ENCODE data around the gene MEGF8.

Gene MEGF8

DNA sequence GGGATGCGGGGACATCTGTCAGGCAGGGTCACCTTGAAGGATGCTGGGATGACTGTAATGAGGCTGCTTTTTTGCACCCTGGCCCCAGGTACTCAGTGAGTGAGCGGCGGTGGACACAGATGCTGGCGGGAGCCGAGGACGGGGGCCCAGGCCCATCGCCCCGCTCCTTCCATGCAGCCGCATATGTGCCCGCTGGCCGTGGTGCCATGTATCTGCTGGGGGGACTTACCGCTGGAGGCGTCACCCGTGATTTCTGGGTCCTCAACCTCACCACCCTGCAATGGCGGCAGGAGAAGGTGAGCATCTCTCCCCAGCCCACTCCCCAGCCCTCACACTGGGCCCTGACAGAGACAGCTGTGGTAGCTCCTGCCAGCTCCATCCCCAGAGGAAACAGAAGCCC is 31.3 kb downstream of the MEGF8 start:
- no peak for DNase-seq (ENCODE audit: low read depth in 2 of 2)

DNA sequence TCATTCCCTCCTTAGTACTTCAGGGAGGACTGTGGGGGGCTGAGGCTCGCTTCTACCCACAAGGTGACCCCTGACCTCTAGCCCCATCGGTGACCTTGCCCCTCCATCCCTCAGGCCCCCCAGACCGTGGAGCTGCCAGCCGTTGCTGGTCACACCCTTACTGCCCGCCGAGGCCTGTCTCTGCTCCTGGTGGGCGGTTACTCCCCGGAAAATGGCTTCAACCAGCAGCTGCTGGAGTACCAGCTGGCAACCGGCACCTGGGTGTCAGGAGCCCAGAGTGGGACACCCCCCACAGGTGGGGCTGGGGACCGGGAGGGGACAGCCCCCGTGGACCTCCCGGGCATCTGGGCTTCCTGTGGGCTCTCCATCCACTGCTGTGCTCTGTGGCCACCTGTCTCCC is 31.9 kb downstream of the MEGF8 start:
- DNase-seq (ENCODE audit: low read depth in 2 of 2) = no peak

DNA sequence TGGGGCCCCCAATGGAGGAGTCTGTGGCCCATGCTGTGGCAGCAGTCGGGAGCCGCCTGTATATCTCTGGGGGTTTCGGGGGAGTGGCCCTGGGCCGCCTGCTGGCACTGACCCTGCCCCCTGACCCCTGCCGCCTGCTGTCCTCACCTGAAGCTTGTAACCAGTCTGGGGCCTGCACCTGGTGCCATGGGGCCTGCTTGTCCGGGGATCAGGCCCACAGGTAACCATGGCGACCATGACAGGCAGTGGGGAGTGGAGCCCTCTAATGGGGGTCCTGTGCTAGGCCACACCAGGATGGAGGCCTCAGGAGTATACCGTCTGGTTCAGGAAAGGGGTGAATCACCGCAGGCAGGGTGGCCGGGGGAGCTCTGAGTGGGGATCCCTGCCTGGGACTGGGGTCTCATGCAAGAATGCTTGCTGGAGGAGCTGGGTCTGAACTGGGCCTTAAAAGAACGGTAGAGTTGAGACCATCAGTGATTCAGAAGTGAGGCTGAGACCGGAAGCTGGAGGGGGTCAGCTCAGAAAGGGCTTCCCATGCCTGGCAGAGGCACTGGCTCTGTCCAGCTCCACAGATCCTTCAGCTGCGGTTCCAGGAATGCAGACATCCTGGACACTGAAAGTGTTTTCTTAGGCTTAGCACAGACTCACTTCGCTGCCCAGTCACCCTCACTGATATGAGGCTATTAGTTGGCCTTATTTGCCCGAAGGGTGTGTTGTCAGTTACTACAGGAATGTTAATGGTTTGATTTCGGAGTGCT is 35.5 kb downstream of the MEGF8 start:
- DNase-seq (ENCODE audit: low read depth in 2 of 2) = no peak

DNA sequence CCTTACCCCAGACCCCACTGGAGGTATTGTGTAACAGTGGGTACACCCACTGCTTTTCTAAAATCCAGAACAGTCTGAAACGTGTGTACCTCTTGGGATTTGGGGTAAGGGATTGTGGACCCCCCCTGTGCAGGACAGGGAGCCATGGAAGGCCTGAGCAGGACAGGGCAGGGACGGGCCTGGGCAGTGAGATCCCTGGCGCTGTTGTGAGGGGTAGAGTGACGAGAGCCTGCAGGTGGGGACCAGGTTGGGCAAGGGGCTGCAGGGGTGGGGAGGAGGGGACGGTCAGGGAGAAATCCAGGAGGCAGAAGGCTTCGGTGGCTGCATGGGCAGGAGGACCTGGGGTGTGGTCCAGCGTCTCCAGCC is 36.1 kb downstream of the MEGF8 start:
- DNase-seq (ENCODE audit: low read depth in 2 of 2) = no peak

DNA sequence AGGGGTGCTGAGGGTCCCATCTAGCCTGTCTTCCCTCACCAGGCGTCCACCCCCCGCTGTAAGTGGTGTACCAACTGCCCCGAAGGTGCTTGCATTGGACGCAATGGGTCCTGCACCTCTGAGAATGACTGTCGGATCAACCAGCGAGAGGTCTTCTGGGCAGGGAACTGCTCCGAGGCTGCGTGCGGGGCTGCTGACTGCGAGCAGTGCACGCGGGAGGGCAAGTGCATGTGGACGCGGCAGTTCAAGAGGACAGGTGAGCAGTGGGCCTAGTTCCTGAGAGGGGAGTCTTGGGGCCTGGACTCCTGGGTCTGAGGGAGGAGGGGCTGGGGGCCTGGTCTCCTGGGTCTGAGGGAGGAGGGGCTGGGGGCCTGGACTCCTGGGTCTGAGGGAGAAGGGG is 36.9 kb downstream of the MEGF8 start:
- no peak for DNase-seq (ENCODE audit: low read depth in 2 of 2)

DNA sequence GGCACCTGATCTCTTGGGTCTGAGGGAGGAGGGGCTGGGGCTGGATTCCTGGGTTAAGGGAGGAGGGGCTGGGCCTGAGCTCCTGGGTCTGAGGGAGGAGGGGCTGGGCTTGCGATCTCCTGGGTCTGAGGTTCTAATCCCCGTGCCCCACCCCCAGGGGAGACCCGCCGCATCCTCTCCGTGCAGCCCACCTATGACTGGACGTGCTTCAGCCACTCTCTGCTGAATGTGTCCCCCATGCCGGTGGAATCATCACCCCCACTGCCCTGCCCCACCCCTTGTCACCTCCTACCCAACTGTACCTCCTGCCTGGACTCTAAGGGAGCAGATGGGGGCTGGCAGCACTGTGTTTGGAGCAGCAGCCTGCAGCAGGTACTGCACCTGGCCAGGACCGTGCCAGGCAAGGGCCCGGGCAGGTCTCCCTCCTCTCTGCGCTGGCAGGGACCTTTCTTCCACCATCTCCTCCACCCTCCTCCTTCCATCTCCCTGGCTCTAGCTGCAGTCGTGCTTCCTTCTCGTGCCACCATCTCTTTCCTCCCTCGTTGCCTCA is 37.5 kb downstream of the MEGF8 start:
- DNase-seq (ENCODE audit: low read depth in 2 of 2) = no peak

DNA sequence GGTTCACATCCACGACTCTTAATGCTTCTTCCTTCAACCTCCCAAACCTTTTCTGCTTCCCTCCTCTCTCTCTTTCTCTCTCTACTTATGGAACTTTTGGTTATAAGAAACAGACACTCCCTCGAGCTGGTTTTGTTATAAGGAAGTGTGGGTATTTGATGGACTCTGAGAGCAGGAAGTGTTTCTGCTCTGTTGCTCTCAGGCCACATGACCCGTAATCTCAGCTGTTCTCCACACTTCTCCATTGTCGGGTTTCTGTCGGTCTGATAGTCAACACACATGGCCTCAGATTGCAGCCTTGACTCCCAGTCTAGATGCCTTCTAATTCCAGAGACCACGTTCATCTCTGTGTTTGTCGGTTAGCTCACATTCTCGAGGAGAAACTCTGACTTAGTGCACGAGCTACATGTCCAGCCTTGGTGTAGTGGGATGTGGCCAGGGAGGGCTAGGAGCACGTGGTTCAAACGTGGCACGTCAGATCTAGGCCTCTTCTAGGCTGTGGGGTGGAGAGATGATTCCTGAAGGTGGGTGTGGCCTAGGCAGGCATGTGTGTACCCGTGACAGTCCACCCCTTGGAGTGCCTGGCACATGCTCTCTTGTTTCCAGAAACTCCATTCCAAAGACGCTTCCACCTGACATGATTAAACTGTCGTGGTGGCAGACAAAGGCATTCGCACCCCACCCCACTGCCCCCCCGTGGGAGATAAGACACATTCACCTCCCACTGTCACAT is 38.3 kb downstream of the MEGF8 start:
- no peak for DNase-seq (ENCODE audit: low read depth in 2 of 2)

DNA sequence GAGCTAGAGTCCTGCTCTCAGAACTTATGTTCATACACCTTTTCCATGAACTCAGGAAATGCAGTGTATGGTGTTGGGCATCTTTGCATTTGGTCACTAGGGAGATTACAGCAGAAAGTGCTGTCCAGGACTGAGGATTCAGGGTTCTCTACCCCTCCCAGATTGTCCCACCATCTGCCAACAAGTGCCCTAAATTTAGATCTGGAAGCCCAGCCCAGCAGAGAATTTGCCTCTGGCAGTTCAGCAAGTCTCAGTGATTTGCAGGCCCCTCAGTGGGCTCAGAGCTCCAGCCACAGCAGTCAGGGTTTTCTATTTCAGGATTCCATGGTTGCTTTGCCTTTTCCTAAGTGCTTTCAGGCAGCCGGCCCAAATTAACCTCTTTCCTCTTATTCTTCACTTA is 41.2 kb downstream of the MEGF8 start:
- DNase-seq (ENCODE audit: low read depth in 2 of 2) = no peak

DNA sequence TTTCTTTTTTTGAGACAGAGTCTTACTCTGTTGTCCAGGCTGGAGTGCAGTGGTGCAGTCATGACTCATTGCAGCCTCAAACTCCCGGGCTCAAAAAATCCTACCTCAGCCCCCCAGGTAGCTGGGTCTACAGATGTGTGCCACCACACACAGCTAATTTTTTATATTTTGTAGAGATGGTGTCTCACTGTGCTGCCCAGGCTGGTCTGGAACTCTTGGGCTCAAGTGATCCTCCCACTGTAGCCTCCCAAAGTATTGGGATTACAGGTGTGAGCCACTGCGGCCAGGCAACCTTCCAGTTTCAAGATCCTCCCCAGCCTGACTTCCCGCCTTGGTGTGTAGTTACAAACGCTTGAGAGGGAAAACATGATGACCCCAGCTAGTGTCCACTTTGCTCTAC is 42.5 kb downstream of the MEGF8 start:
- no peak for DNase-seq (ENCODE audit: low read depth in 2 of 2)

DNA sequence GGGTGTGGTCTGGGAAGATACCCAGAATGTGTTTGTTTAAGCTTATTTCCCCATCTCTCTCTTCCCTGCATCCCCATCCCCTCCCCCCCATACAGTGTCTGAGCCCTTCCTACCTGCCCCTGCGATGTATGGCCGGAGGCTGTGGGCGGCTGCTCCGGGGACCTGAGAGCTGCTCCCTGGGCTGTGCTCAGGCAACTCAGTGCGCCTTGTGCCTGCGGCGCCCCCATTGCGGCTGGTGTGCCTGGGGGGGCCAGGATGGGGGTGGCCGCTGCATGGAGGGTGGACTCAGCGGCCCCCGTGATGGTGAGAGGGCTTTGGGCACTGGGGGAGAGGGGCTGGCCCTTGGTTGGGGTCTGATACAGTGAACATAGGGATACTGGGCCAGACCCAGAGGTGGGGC is 42.9 kb downstream of the MEGF8 start:
- DNase-seq (ENCODE audit: low read depth in 2 of 2) = no peak

DNA sequence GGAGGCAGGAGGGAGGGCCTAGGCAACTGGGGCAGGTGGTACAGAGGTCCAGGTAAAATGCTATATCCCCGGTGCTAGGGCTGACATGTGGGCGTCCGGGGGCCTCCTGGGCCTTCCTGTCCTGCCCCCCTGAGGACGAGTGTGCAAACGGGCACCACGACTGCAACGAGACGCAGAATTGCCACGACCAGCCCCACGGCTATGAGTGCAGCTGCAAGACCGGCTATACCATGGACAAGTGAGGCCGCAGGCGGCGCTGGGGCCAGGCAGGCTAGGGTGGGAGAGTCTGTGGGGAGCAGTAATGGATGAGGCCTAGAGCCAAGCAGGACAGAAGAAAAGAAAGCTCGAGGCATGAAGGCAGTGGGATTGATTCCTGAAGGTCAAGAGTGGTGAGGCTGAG is 43.3 kb downstream of the MEGF8 start:
- no peak for DNase-seq (ENCODE audit: low read depth in 2 of 2)

DNA sequence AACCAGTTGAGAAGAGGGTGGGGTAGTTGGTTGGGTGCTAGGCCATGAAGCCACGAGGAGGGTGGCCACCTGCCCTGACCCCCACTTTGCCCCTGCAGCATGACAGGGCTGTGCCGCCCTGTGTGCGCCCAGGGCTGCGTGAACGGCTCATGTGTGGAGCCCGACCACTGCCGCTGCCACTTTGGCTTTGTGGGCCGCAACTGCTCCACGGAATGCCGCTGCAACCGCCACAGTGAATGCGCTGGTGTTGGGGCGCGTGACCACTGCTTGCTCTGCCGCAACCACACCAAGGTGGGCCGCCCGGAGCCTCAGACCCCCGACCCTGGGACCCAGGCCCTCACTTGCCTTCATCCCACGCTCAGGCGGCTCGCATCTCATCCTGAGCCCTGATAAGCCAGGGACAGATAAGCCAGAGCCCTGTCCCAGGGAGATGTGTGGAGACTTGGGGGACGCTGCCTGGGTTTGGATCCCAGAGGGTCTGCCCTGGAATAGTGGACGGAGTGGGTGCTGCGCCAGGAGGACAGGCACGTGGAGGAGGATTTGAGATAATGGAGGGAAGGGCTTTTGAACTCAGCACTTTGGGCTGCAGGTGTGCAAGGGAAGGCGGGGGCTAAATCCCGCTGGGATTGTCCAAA is 44.1 kb downstream of the MEGF8 start:
- no peak for DNase-seq (ENCODE audit: low read depth in 2 of 2)

DNA sequence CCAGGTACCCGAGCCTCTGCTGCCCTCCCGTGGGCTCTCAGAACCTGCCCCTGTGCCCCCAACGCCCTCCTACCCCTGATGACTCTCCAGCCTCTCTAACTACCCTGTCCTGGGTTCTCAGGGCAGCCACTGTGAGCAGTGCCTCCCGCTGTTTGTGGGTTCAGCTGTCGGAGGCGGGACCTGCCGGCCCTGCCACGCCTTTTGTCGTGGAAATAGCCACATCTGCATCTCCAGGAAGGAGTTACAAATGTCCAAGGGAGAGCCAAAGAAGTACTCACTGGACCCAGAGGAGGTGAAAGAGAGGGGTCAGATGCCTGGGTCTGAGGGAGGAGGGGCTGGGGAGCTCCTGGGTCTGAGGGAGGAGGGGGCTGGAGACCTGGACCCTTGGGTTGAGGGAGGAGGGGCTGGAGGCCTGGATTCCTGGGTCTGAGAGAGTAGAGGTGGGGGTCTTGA is 44.7 kb downstream of the MEGF8 start:
- DNase-seq (ENCODE audit: low read depth in 2 of 2) = no peak

DNA sequence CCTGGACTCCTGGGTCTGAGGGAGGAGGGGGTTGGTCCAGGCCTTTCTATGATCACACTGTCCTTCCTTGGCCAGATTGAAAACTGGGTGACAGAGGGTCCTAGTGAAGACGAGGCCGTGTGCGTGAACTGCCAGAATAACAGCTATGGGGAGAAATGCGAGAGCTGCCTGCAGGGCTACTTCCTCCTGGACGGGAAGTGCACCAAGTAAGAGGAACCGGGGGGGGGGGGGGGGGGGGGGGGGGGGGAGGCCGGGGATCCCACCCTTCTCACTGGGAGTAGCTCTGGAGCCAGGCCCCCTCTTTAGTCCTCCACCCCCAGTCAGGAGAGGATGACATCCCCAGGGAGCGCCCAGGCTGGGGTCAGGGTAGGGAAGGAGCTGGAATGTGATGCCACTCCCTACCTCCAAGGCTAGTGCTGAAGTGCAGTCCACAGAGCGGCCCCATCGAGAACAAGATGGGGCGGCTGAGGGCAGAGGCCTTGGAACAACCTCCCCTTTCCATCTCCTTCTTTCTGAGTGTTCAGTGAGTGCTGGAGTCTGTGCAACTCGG is 45.3 kb downstream of the MEGF8 start:
- DNase-seq (ENCODE audit: low read depth in 2 of 2) = no peak

DNA sequence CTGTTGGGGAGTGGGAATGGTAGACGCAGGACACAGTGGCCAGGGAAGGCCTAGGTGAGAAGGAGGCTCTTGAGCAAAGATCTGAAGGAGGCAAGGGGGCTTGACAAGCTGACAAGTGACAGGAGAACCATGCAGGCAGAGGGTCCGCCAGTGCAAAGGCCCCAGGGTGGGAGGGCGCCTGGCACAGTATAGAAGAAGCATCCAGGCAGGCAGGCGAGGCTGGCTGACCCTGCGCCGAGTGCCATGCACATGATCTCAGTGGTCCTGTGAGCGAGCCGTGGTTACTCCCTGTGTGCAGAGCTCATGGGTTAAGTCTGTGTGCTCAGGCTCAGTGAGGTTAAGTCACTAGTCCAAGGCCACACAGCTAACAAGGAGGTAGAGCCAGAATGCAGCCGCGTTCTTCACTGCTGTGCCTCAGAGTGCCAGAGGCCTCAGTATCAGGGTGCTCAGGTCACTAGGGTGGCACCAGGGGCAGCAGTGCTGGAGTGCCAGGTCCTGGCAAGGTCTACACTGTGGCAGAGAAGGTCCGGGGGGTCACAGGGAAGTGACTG is 49.5 kb downstream of the MEGF8 start:
- no peak for DNase-seq (ENCODE audit: low read depth in 2 of 2)

DNA sequence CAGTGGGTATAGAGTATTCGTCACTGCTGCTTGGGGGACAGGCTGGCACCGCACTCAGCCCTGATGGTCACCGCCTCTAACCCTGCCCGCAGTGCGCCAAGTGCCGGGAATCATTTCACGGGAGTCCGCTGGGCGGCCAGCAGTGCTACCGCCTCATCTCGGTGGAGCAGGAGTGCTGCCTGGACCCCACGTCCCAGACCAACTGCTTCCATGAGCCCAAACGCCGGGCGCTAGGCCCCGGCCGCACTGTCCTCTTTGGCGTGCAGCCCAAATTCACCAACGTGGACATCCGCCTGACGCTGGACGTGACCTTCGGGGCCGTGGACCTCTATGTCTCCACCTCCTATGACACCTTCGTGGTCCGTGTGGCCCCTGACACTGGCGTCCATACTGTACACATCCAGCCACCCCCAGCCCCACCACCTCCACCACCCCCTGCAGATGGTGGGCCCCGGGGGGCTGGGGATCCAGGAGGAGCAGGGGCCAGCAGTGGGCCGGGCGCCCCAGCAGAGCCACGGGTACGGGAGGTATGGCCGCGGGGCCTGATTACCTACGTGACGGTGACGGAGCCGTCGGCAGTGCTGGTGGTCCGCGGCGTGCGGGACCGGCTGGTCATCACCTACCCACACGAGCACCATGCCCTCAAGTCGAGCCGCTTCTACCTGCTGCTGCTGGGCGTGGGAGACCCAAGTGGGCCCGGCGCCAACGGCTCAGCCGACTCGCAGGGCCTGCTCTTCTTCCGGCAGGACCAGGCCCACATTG is 50.2 kb downstream of the MEGF8 start:
- DNase-seq (ENCODE audit: low read depth in 2 of 2) = no peak

DNA sequence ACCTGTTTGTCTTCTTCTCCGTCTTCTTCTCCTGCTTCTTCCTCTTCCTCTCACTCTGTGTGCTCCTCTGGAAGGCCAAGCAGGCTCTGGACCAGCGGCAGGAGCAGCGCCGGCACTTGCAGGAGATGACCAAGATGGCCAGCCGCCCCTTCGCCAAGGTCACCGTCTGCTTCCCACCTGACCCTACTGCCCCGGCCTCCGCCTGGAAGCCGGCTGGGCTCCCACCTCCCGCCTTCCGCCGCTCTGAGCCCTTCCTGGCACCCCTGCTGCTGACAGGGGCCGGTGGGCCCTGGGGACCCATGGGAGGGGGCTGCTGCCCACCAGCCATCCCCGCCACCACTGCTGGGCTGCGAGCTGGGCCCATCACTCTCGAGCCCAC is 50.7 kb downstream of the MEGF8 start:
- no peak for DNase-seq (ENCODE audit: low read depth in 2 of 2)

DNA sequence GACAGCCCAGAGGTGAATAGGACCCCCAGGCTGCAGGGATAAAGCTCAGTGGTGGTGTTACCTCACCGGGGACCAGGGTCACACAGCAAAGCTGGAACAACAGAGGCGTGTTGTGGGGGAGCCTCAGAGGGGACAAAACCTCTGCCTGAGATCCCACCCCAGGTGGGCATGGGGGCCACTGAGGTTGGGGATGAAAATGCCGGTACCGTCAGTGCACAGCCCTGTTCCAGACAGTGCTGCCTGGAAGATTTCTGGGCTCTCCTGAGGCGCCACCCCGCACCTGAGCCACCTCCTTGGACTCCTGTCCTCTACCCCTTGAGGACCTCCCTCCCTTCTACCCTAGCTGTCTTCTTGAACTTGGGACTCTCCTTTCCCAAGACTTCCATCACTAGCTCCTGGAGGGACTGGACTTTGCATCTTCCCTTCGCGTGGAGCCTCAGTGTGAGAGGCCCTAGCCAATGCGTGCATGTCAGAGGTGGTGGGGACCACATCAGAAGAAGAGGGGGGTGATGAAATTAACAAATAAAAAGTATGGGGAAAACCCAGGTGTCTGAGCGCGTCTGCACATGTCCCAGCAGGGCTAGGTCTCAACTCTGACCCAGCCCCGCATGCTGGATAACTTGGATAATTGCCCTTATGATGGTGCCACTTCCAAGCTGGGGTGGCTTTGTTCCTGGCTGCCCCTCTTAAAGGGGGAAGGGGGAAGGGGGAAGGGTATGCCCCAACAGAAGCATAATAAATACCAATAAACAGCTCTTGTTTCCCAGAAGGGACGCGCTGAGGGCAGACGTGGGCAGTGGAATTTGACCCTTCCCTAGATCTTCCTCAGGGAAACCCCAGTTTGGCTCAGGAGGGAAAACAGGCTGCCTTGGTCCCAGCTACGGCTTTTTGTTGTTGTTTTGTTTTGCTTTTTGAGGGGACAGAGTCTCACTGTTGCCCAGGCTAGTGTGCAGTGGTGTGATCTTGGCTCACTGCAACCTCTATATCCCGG is 53.1 kb downstream of the MEGF8 start:
- DNase-seq (ENCODE audit: low read depth in 2 of 2) = no peak

DNA sequence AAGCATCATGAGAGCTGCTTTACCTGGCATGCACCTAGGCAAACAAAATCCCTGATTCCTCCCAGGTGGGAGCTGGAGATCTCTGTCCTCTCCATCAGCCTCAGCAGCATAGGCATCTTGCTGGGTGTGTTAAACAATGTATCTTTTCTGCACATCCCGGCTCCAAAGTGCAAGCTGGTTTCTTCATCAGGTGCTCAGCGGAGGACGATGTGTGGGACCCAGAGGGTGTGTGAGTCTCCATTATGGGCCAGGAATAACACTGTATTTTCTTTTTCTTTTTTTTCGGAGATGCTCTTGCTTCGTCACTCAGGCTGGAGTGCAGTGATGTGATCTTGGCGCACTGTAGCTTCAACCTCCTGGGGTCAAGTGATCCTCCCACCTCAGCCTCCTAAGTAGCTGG is 54.7 kb downstream of the MEGF8 start:
- no peak for DNase-seq (ENCODE audit: low read depth in 2 of 2)
